K562 (cell line): Measurements from ENCODE around the gene MCM7. TPM values are rescaled to one million over a fixed set of nuclear protein-coding genes. Genes with fewer than 3 reads are reported as not detected.

ENCODE experiments used
- BRF1 ChIP-seq: IDR thresholded peaks from 3 replicates; pipeline ENCODE4 v1.6.1; 2011; ENCODE audit warnings: borderline replicate concordance, mild to moderate bottlenecking; ENCODE audit not compliant: insufficient read length; ENCODE audit errors: extremely low read depth
- CCNT2 ChIP-seq: IDR thresholded peaks from 2 replicates; pipeline ENCODE4 v1.6.1; 2011; ENCODE audit warnings: borderline replicate concordance, low read depth, mild to moderate bottlenecking, moderate library complexity, mixed read lengths, low read length; ENCODE audit not compliant: insufficient read length; ENCODE audit errors: extremely low read depth
- DDX20 ChIP-seq: fragments of 450-650 bp; IDR thresholded peaks from 2 replicates; pipeline ENCODE4 v1.6.1; 2016; ENCODE audit warnings: missing genetic modification characterization, low read depth, mild to moderate bottlenecking, missing compliant biosample characterization, moderate library complexity
- EGR1 ChIP-seq: fragments of 450-650 bp; conservative IDR thresholded peaks from 2 replicates; pipeline ENCODE4 v1.6.1; 2017; ENCODE audit warnings: mild to moderate bottlenecking
- LCOR ChIP-seq: sonication (generic); formaldehyde crosslinking; IDR thresholded peaks from 2 replicates; pipeline ENCODE4 v1.8.0; 2022; ENCODE audit warnings: mild to moderate bottlenecking, missing genetic modification reagents
- NR2C2 ChIP-seq, 2 experiments: fragments of 200-800 bp in 1 of 2; sonication (Bioruptor generic) in 1 of 2; sonication (generic) in 1 of 2; formaldehyde crosslinking in 1 of 2; IDR thresholded peaks; 2 replicates each; pipeline versions ENCODE4 v1.6.1 to v1.8.0; 2016 to 2022; ENCODE audit warnings: mild to moderate bottlenecking in 1 of 2, missing compliant biosample characterization in 1 of 2, missing genetic modification characterization in 1 of 2, missing genetic modification reagents in 1 of 2
- TEAD1 ChIP-seq, 2 experiments: fragments of 450-650 bp in 1 of 2; sonication (generic) in 1 of 2; formaldehyde crosslinking; IDR thresholded peaks; 2 replicates each; pipeline versions ENCODE4 v1.4.0 to v1.8.0; 2020 to 2022; ENCODE audit warnings: mild to moderate bottlenecking in 2 of 2, missing genetic modification reagents in 1 of 2
- TOE1 ChIP-seq, 2 experiments: fragments of 450-650 bp in 1 of 2; sonication (generic) in 1 of 2; formaldehyde crosslinking in 1 of 2; IDR thresholded peaks; 2 replicates each; pipeline versions ENCODE4 v1.7.1 to v1.8.0; 2016 to 2022; ENCODE audit warnings: borderline replicate concordance in 2 of 2, mild to moderate bottlenecking in 2 of 2, antibody characterized with exemption in 1 of 2, inconsistent platforms in 1 of 2, low read depth in 1 of 2, missing genetic modification reagents in 1 of 2, moderate library complexity in 1 of 2
- ZNF609 ChIP-seq: sonication (generic); formaldehyde crosslinking; IDR thresholded peaks from 2 replicates; pipeline ENCODE4 v1.8.1; 2023; ENCODE audit warnings: missing genetic modification reagents, mild to moderate bottlenecking, borderline replicate concordance
- polyA plus RNA-seq, 8 experiments: library from polyadenylated mRNA; depleted of rRNA in 4 of 8; stranded (reverse) in 5 of 8; unstranded in 3 of 8; fragments of >200 nt; fragmentation: Nextera tagmentation in 2 of 8; fragmentation: Illumina TruSeq in 1 of 8; extraction: Ambion mirVana in 2 of 8; extraction: Trizol in 1 of 8; gene quantifications; 2 replicates each; pipeline versions ENCODE4 v1.2.1 to v1.2.3, GENCODE V29; 2011 to 2014; ENCODE audit warnings: inconsistent platforms in 1 of 8, missing spikeins in 1 of 8
- total RNA-seq, 7 experiments: library from RNA; depleted of rRNA in 6 of 7; stranded (reverse); fragments of >200 nt in 6 of 7; fragmentation: Illumina TruSeq in 2 of 7; extraction: Trizol in 2 of 7; gene quantifications; 2 replicates each; pipeline versions ENCODE4 v1.2.1 to v1.2.3, GENCODE V29; 2011 to 2021; ENCODE audit warnings: low replicate concordance in 1 of 7
- TF ChIP-seq, protein P1 (sequence below): sonication (generic); formaldehyde crosslinking; IDR thresholded peaks from 2 replicates; pipeline ENCODE4 v1.8.0; 2023; ENCODE audit warnings: mild to moderate bottlenecking, missing genetic modification reagents
- TF ChIP-seq, protein P2 (sequence below): sonication (generic); formaldehyde crosslinking; IDR thresholded peaks from 2 replicates; pipeline ENCODE4 v1.5.0; 2020; ENCODE audit warnings: missing genetic modification reagents

Gene MCM7
- total and polyA plus RNA-seq, 9 of the 15 experiments (the other 6 are each of a cell fraction or from before 2014, with no cell fraction given): 329 to 856 (median 437) TPM

DNA sequence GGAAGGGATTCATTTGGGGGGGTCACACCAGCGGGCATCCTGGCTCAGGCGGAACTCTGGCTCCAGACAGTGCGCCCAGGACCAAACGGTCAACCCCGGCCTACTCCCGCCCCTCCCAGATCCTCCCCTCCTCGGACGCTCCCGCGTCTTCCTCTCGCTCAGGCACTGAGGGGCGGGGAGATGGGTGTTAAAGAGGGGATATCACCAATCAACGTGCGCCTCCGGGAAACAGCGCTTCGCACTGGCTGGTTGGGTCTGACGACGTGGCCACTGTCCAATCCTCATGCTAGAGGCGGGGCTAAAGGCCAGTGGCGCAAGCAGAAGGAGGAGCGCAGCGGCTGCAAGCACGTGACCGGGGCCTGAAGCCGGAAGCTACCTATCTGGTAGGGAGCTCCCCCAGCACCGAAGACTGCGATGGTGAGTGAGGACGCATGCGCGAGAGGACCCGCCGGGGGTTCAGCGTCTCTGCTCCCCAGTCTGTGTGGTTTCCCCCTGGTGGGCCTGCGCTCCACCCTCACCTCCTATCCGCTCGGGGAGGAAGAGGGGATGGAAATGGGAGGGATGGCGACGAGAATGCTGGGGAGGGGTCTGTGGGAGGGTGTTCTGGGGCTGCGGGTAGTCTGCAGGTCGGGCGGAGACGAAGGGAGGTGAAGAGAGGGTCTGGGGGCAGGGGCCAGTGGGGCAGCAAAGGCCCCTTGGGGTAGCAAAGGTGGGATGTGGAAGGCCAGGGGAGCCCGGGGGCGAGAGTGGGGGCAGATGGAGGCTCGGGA lies 47.5 kb upstream of the MCM7 start, which contains the start of gene LAMTOR4 (continued):
- TF ChIP-seq ZNF609 (CRISPR knock-in tag) (no peak), DDX20 (tag) (no peak), LCOR (CRISPR knock-in tag) (peak; percentile 95; the same call in 1 of the 2 replicates), TOE1 (IDR thresholded peaks at IDR 0.05; ENCODE audit: borderline replicate concordance) (peak; percentile 99), TOE1 (CRISPR knock-in tag; IDR thresholded peaks at IDR 0.05; ENCODE audit: borderline replicate concordance, low read depth) (no peak), TEAD1 (CRISPR knock-in tag; IDR thresholded peaks at IDR 0.05) (0 out of 4 replicates have a peak, but pooled peaks of 1 of the 2 experiments have one; percentile 53), NR2C2 (CRISPR knock-in tag; IDR thresholded peaks at IDR 0.05) (no peak), NR2C2 (tag; IDR thresholded peaks at IDR 0.05) (no peak), EGR1 (peak; percentile 30), BRF1 (no peak), CCNT2 (peak; percentile 0)
- TF ChIP-seq, protein P1, sequence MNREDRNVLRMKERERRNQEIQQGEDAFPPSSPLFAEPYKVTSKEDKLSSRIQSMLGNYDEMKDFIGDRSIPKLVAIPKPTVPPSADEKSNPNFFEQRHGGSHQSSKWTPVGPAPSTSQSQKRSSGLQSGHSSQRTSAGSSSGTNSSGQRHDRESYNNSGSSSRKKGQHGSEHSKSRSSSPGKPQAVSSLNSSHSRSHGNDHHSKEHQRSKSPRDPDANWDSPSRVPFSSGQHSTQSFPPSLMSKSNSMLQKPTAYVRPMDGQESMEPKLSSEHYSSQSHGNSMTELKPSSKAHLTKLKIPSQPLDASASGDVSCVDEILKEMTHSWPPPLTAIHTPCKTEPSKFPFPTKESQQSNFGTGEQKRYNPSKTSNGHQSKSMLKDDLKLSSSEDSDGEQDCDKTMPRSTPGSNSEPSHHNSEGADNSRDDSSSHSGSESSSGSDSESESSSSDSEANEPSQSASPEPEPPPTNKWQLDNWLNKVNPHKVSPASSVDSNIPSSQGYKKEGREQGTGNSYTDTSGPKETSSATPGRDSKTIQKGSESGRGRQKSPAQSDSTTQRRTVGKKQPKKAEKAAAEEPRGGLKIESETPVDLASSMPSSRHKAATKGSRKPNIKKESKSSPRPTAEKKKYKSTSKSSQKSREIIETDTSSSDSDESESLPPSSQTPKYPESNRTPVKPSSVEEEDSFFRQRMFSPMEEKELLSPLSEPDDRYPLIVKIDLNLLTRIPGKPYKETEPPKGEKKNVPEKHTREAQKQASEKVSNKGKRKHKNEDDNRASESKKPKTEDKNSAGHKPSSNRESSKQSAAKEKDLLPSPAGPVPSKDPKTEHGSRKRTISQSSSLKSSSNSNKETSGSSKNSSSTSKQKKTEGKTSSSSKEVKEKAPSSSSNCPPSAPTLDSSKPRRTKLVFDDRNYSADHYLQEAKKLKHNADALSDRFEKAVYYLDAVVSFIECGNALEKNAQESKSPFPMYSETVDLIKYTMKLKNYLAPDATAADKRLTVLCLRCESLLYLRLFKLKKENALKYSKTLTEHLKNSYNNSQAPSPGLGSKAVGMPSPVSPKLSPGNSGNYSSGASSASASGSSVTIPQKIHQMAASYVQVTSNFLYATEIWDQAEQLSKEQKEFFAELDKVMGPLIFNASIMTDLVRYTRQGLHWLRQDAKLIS (CRISPR knock-in tag): no peak
- TF ChIP-seq, protein P2, sequence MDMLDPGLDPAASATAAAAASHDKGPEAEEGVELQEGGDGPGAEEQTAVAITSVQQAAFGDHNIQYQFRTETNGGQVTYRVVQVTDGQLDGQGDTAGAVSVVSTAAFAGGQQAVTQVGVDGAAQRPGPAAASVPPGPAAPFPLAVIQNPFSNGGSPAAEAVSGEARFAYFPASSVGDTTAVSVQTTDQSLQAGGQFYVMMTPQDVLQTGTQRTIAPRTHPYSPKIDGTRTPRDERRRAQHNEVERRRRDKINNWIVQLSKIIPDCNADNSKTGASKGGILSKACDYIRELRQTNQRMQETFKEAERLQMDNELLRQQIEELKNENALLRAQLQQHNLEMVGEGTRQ (CRISPR knock-in tag): peak; percentile 97
